NCI-H1694 (cell line): ENCODE measurements around the gene MRPS24.
"Not testable (repeated sequence)": the region's sequence is repeated elsewhere in the genome, so short reads cannot be mapped to it uniquely, and the experiment has no call there.

Experiments used
- DNase-seq: peaks from one replicate; lab custom pipeline; 2025; lab: John Stamatoyannopoulos, UW

The MRPS24 gene

DNA sequence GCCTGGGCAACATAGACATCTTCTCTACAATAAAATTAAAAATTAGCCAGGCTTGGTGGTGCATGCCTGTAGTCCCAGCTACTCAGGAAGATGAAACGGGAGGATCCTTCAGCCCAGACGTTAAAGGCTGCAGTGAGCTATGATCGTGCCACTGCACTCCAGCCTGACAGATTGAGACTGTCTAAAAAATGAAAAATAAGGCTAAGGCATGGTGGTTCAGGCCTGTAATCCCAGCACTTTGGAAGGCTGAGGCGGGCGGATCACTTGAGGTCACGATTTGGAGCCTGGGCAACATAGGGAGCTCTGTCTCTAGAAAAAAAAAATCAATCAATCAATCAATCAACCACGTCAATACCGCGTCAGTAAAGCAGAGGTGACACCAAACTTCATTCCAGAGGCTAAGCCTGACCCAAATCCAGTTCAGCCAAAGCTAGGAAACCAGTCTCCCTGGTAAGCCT, 31.1 kb downstream of the MRPS24 start:
- no peak for DNase-seq

DNA sequence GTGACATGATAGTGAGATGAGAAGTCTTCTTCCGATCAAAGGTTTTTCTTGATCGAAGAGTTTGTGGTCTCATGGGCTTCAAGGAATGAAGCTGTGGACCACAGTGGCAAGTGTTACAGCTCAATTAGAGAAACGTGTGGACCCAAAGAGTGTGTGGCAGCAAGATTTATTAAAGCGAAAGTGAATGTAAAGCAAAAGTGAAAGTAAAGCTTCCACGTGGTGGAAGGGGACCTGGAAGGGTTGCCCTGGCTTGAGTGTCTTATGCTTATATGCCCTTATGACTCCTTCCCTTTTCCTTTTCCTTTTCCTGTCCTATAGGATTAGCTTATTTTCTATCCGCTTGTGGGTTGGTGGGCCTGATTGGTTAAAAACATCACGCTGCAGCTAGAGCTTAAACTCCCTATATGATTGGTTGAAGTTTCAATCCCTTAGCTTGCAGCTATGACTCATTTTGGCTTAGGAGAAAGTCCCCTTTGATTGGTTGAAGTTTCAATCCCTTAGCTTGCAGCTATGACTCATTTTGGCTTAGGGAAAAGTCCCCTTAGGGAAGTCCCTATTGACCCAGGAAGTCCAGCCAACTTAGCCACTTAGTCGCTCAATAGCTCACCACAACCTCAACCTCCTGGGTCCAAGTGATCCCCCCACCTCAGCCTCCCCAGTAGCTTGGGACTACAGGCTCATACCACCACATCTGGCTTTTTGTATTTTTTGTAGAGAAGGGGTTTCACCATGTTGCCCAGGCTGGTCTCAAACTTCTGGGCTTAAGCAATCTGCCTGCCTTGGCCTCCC, 34.7 kb downstream of the MRPS24 start:
- DNase-seq, result no peak

DNA sequence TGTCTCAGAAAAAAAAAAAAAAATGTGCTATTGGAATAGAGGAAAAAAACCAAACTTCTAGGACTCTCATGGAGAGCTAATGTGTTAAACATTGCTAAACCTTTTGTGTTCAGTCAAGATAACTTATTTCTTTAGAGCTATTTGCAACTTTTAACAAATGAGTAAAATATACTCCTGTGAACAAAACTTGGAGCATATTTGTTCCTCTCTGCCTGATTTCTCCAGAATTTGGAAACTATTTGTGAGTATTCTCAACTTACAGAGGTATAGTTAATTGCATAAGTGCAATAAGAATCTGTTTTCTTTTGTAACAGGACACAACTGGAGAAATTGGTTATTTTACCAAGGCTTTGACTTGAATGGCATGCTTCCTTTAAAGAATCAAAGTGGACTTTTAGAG, 38.4 kb downstream of the MRPS24 start:
- DNase-seq, result not testable (repeated sequence)

DNA sequence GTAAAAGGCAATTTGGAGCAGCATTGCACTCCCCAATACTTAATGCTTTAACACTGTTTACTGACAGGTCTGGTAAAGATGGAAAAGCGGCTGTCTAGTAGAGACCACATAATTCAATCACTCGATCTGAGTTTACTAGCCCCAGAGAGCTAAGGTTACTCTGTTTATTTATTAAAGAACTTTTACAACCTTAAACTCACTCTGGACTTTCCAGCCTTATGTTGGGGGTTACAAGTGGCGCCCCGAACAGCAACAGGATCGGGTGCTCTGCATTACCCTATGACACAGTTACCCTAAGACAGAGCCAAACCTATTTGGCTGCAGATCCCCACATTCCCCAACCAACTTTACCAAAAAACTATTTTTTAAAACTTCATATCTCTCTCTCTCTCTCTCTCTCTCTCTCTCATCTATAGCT, 43.9 kb downstream of the MRPS24 start:
- no peak for DNase-seq

DNA sequence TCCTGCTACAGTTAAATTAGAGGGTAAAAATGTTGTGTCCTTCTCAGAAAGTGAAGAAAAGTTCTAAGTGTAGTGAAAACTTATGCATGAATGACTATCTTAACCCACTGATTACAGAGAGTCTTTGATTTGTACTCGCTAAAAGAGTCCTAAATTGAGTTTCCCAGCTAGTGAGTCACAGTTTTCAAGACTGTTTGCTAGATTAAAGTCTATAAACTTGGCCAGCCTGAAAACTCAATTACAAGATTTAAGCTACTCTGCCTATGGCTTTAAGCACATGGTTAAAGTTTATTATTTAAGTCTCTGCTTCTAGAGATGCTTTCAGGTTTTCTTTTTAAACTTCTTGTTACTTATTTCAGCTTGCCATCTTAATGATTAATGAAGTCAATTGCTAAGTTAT, 44.4 kb downstream of the MRPS24 start:
- no peak for DNase-seq

DNA sequence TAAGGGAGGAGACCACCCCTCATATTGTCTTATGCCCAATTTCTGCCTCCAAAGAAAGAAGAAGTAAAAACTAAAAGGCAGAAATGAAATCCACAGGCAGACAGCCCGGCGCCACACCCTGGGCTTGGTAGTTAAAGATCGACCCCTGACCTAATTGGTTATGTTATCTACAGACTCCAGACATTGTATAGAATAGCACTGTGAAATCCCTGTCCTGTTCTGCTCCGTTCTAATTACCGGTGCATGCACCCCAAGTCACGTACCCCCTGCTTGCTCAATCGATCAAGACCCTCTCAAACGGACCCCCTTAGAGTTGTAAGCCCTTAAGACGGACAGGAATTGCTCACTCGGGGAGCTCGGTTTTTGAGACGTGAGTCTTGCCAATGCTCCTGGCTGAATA, 44.8 kb downstream of the MRPS24 start:
- not testable (repeated sequence) for DNase-seq

DNA sequence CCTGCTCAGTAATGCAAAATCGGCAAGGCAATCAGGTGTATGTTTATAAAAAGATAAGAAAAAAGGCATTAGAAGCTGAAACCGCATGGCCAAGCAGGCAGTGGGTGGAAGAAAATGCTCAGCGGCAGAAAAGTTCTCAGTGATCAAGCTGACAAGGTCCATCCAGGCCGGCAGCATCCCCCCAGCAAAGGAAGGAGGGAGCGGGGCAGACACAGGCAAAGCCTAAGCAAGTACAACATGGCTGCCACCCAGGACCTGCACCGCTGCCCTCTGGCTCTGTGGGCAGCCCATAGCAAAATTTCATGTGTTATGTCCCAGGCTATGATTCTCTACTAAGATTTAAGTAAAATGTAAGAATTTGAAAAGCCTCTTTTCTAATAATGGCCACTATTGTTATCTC, 45.4 kb downstream of the MRPS24 start:
- no peak for DNase-seq

DNA sequence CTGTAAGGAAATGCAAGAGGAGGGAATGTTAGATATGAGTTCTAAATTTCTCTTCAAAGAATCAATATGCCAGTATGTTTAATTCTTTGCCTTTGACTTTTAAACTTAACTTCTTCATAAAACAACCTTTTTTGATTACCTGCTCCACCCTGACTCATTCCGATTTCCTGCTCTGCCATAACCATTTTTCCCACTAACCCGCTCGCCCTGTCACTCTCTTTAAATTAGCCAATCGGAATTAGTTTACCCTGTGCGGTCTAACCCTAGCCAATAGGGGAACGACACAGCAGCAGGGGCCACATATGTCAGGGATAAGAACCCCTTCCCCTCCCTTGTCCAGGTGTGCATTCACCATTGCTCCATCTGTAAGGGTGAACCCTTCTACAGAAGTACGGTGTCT, 45.9 kb downstream of the MRPS24 start:
- DNase-seq, result not testable (repeated sequence)
